Suprapubic skin (tissue), 4 donors: ENCODE data around the gene VIT. TPM values are rescaled to one million over a fixed set of nuclear protein-coding genes. Genes with fewer than 3 reads are reported as not detected.

Experiments
- DNase-seq, 2 donors: peaks; one replicate each; pipeline ENCODE4 v3.0.0-alpha.2; 2019; ENCODE audit warnings: low spot score in 2 of 2
- H3K27ac ChIP-seq: fragments of 200-600 bp; sonication (generic); one replicate; pipeline ENCODE4 v1.5.1; 2019
- H3K27me3 ChIP-seq: fragments of 200-600 bp; sonication (generic); one replicate; pipeline ENCODE4 v1.5.1; 2019
- H3K36me3 ChIP-seq: fragments of 200-600 bp; sonication (generic); one replicate; pipeline ENCODE4 v1.5.1; 2019
- H3K4me1 ChIP-seq: fragments of 200-600 bp; sonication (generic); one replicate; pipeline ENCODE4 v1.5.1; 2019
- H3K4me3 ChIP-seq: fragments of 200-600 bp; sonication (generic); one replicate; pipeline ENCODE4 v1.5.1; 2019; ENCODE audit warnings: mild to moderate bottlenecking
- H3K9me3 ChIP-seq: fragments of 200-600 bp; sonication (generic); one replicate; pipeline ENCODE4 v1.5.1; 2019
- CTCF ChIP-seq, 2 donors: fragments of 200-600 bp in 1 of 2; fragments of 450-650 bp in 1 of 2; sonication (generic) in 1 of 2; IDR thresholded peaks; one replicate each; pipeline ENCODE4 v1.5.1; 2016 to 2019; ENCODE audit warnings: antibody characterized with exemption in 2 of 2, mild to moderate bottlenecking in 1 of 2, moderate library complexity in 1 of 2
- EP300 ChIP-seq: sonication (generic); formaldehyde crosslinking; IDR thresholded peaks from one replicate; pipeline ENCODE4 v1.6.1; 2017; ENCODE audit warnings: antibody characterized with exemption
- POLR2A ChIP-seq, 2 donors: fragments of 450-650 bp; IDR thresholded peaks; one replicate each; pipeline ENCODE4 v1.6.1; 2017; ENCODE audit warnings: antibody characterized with exemption in 2 of 2, mild to moderate bottlenecking in 2 of 2, moderate library complexity in 2 of 2
- POLR2AphosphoS5 ChIP-seq, 3 donors: sonication (generic); formaldehyde crosslinking; IDR thresholded peaks; one replicate each; pipeline ENCODE4 v1.6.1; 2017; ENCODE audit warnings: antibody characterized with exemption in 3 of 3
- WGBS: methylation state at CpG from one replicate; pipeline ENCODE4 v1.1.5; 2018; 5-methylcytosine and 5-hydroxymethylcytosine counted together
- total RNA-seq, 4 donors: library from RNA; depleted of rRNA; stranded (reverse); fragments of >200 nt; gene quantifications; one replicate each; pipeline ENCODE4 v1.1.0, GENCODE V29; 2016

Gene VIT
- total RNA-seq, 4 donors from 2014 or later: 5.6 to 9.8 (median 9.1) TPM

- H3K9me3 ChIP-seq: no peaks in the 10 kb centered on the region
- no peak overlapping the region for H3K27ac ChIP-seq
- DNase-seq: no peak
- H3K27me3 ChIP-seq: no peaks in the 10 kb centered on the region
- H3K4me1 ChIP-seq: no peaks in the 10 kb centered on the region
- 51% methylated on average over 6 of the region's 6 CpGs for WGBS
- TF ChIP-seq CTCF (IDR thresholded peaks at IDR 0.05) (no peak), EP300 (no peak), POLR2AphosphoS5 (IDR thresholded peaks at IDR 0.05) (no peak), POLR2A (IDR thresholded peaks at IDR 0.05) (no peak)
- H3K4me3 ChIP-seq: no peak overlapping the region
- H3K36me3 ChIP-seq: no peaks in the 10 kb centered on the region
Measured at GRCh38 chr2:36797324-36798070, 101.0 kb downstream of the VIT start.

- no peaks in the 10 kb centered on the region for H3K36me3 ChIP-seq
- no peaks in the 10 kb centered on the region for H3K4me1 ChIP-seq
- no peak overlapping the region for H3K4me3 ChIP-seq
- no peak overlapping the region for H3K27ac ChIP-seq
- 89% methylated on average over 3 of the region's 3 CpGs for WGBS
- TF ChIP-seq EP300 (no peak), POLR2AphosphoS5 (IDR thresholded peaks at IDR 0.05) (no peak), CTCF (IDR thresholded peaks at IDR 0.05) (no peak), POLR2A (IDR thresholded peaks at IDR 0.05) (no peak)
- DNase-seq: no peak
- H3K9me3 ChIP-seq: no peaks in the 10 kb centered on the region
- no peaks in the 10 kb centered on the region for H3K27me3 ChIP-seq
Measured at GRCh38 chr2:36798724-36799123, 102.2 kb downstream of the VIT start.

DNA sequence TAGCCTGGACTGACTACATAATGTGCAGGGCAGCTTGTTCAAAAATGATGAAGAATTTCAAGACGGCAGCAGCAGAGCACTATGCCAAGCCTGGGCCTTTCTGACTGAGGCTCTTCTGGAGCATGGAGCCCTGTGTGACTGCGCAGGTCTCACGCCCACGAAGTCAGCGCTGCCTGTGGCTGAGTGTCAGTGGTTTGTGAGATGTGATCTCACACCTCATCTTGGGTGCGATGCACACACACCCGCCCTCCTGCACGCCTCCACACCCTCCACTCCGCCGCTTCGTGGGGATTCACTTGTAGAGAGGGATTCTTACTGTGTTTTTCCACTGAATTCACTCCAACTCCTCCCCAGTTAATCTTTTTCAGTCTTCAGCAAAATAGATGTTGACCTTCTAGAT lies 103.9 kb downstream of the VIT start:
- Histone ChIP-seq H3K36me3 (no peaks in the 10 kb centered on the region), H3K9me3 (no peaks in the 10 kb centered on the region), H3K27me3 (no peaks in the 10 kb centered on the region), H3K4me1 (no peaks in the 10 kb centered on the region), H3K27ac (no peak overlapping the region), H3K4me3 (no peak overlapping the region)
- whole genome bisulfite sequencing: 90% methylated on average over 11 of the region's 11 CpGs
- no peak for DNase-seq
- TF ChIP-seq EP300 (no peak), POLR2A (IDR thresholded peaks at IDR 0.05) (no peak), CTCF (IDR thresholded peaks at IDR 0.05) (no peak), POLR2AphosphoS5 (IDR thresholded peaks at IDR 0.05) (no peak)

DNA sequence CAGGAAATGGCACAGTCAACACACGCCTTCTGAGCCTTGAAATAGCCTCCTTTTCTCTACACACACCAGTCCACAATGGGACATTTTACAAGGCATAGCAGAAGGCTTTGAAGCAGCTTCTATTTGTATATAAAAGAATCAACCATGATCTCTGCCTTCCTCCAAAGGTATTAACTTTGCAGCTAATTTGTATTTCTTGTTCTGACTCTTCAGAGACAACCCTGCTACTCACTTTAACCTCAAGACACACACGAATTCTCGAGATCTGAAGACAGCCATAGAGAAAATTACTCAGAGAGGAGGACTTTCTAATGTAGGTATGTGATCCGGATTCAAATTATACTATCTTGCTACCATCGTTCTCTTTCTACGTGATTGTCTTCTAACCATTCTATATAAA lies 104.6 kb downstream of the VIT start:
- no peak for TF ChIP-seq POLR2A (IDR thresholded peaks at IDR 0.05)
- TF ChIP-seq POLR2AphosphoS5 (IDR thresholded peaks at IDR 0.05): no peak
- no peak for TF ChIP-seq CTCF (IDR thresholded peaks at IDR 0.05)
- no peak for TF ChIP-seq EP300
- no peak overlapping the region for H3K27ac ChIP-seq
- H3K27me3 ChIP-seq: no peaks in the 10 kb centered on the region
- no peak for DNase-seq
- no peaks in the 10 kb centered on the region for H3K36me3 ChIP-seq
- H3K9me3 ChIP-seq: no peaks in the 10 kb centered on the region
- H3K4me1 ChIP-seq: no peaks in the 10 kb centered on the region
- H3K4me3 ChIP-seq: no peak overlapping the region
- 91% methylated on average over 6 of the region's 6 CpGs for WGBS

DNA sequence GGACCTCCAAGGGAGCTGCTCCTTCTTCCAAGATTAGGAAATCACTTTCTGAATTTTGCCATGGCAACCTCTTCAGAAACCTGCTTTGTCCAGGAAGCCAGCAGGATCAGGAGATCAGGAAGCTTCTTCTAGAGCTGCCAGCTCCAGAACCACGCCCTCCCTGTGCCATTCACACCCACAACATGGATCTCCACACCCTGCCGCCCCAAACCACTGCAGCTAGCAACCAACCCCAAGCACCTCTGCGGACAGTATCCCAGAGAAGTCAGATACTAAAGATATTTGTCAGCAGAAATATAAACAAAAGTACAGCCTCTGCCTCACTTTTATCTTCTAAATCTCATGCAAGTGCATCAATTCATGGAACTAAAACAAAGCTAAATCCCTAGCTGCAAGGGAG lies 106.4 kb downstream of the VIT start:
- DNase-seq: no peak
- Histone ChIP-seq H3K4me3 (no peak overlapping the region), H3K4me1 (no peaks in the 10 kb centered on the region), H3K27me3 (no peaks in the 10 kb centered on the region), H3K36me3 (no peaks in the 10 kb centered on the region), H3K27ac (no peak overlapping the region), H3K9me3 (no peaks in the 10 kb centered on the region)
- TF ChIP-seq CTCF (IDR thresholded peaks at IDR 0.05) (no peak), EP300 (no peak), POLR2A (IDR thresholded peaks at IDR 0.05) (no peak), POLR2AphosphoS5 (IDR thresholded peaks at IDR 0.05) (no peak)
- WGBS: 80% methylated on average over 3 of the region's 3 CpGs
